Subcutaneous abdominal adipose tissue (tissue), 5 donors: Measurements from ENCODE around the gene PPARA.
A peak's percentile ranks its signal among the peaks of the same experiment; 100 is the strongest.
"Not testable (repeated sequence)": the region's sequence is repeated elsewhere in the genome, so short reads cannot be mapped to it uniquely, and the experiment has no call there.

Experiments
- H3K27ac ChIP-seq: one replicate; pipeline ENCODE4 v1.7.0; 2013; ENCODE audit warnings: low read depth, mild to moderate bottlenecking, inconsistent platforms, low read length, moderate library complexity
- H3K27me3 ChIP-seq, 5 donors: one replicate each; pipeline ENCODE4 v1.7.0; 2013; ENCODE audit warnings: low read length in 5 of 5, inconsistent platforms in 1 of 5; ENCODE audit not compliant: control insufficient read depth in 5 of 5, insufficient read depth in 4 of 5
- H3K36me3 ChIP-seq, 5 donors: one replicate each; pipeline ENCODE4 v1.7.0; 2013; ENCODE audit warnings: low read length in 5 of 5; ENCODE audit not compliant: control insufficient read depth in 5 of 5, insufficient read depth in 5 of 5
- H3K4me1 ChIP-seq, 5 donors: one replicate each; pipeline ENCODE4 v1.7.0; 2013; ENCODE audit warnings: low read length in 5 of 5, mild to moderate bottlenecking in 3 of 5, moderate library complexity in 1 of 5; ENCODE audit not compliant: control insufficient read depth in 5 of 5, insufficient read depth in 5 of 5
- H3K4me3 ChIP-seq, 5 donors: one replicate each; pipeline ENCODE4 v1.7.0; 2013; ENCODE audit warnings: low read length in 5 of 5, low read depth in 1 of 5
- H3K9ac ChIP-seq, 5 donors: one replicate each; pipeline ENCODE4 v1.7.0; 2013; ENCODE audit warnings: low read length in 5 of 5, mild to moderate bottlenecking in 4 of 5, moderate library complexity in 3 of 5
- H3K9me3 ChIP-seq, 5 donors: one replicate each; pipeline ENCODE4 v1.7.0; 2013; ENCODE audit warnings: low read length in 5 of 5; ENCODE audit not compliant: control insufficient read depth in 5 of 5
- donor health status: healthy.
- donor health status: healthy.
- donor health status: healthy.
- donor health status: healthy.
- donor health status: healthy.

The PPARA gene

GRCh38 chr22:46126853-46127385, 23.4 kb upstream of the PPARA start:
- Histone ChIP-seq H3K4me1 (peaks cover 2 to 31% (median 21%) of the 10 kb centered on the region in 5 donors), H3K27ac (no peak overlapping the region), H3K9me3 (peaks cover 0 to 3% (median 0%) of the 10 kb centered on the region in 5 donors), H3K9ac (no peak overlapping the region), H3K4me3 (no peak overlapping the region), H3K36me3 (no peaks in the 10 kb centered on the region), H3K27me3 (no peaks in the 10 kb centered on the region)

DNA sequence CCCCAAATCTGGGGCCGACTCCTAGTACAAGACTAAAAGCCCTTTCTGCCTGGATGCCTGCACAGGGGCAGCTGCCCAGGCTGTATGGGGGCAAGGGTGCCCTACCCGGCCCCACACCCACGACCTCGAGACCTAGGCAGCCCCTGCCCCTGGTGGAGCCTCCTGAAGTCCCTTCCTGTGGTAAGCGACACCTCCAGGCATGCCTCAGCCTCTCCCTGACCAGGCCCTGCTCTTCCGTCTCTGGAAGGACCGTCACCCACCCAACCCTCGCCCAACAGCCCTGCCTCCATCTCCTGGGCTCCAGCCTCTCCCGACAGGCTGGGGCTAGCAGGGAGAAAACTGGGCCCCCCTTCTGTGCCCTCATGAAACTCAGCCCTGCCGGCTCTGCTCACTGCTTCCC, 22.8 kb upstream of the PPARA start:
- H3K4me1 ChIP-seq: peaks cover 2 to 31% (median 17%) of the 10 kb centered on the region in 5 donors
- H3K9me3 ChIP-seq: peaks cover 0 to 3% (median 0%) of the 10 kb centered on the region in 5 donors
- no peak overlapping the region for H3K27ac ChIP-seq
- H3K9ac ChIP-seq: no peak overlapping the region
- no peaks in the 10 kb centered on the region for H3K27me3 ChIP-seq
- H3K4me3 ChIP-seq: no peak overlapping the region
- H3K36me3 ChIP-seq: no peaks in the 10 kb centered on the region

DNA sequence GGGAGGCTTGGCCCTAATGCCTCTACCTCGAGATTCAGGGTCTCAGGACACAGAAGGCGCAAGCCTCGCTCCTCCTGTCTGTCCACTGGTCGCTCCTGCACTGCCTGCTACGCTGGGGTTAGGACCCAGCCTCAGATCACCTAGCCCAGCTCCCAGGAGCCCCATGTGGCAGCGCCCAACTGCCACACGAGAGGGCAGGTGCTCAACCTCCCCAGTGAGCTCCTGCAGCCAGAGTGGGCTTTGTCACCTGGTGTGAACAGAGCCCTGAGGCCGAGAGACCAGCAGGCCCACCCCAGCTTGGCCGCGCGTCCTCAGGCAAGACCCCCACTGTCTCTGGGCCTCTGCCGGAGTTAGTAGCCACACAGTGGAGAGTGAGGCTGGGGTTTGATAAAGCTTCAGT, 21.7 kb upstream of the PPARA start:
- Histone ChIP-seq H3K9me3 (peaks cover 0 to 3% (median 0%) of the 10 kb centered on the region in 5 donors), H3K27ac (no peak overlapping the region), H3K27me3 (no peaks in the 10 kb centered on the region), H3K36me3 (no peaks in the 10 kb centered on the region), H3K9ac (no peak overlapping the region), H3K4me1 (peaks cover 2 to 38% (median 24%) of the 10 kb centered on the region in 5 donors), H3K4me3 (no peak overlapping the region)

- Histone ChIP-seq H3K9me3 (peaks cover 0 to 3% (median 0%) of the 10 kb centered on the region in 5 donors), H3K4me3 (peak overlapping the region in 3 of 5 donors; percentile 4 to 11 (median 6)), H3K27ac (no peak overlapping the region), H3K4me1 (peaks cover 2 to 39% (median 24%) of the 10 kb centered on the region in 5 donors), H3K36me3 (no peaks in the 10 kb centered on the region), H3K9ac (peak overlapping the region in 3 of 5 donors; percentile 8 to 65 (median 28)), H3K27me3 (no peaks in the 10 kb centered on the region)
Measured at GRCh38 chr22:46129390-46130041, 20.8 kb upstream of the PPARA start.

DNA sequence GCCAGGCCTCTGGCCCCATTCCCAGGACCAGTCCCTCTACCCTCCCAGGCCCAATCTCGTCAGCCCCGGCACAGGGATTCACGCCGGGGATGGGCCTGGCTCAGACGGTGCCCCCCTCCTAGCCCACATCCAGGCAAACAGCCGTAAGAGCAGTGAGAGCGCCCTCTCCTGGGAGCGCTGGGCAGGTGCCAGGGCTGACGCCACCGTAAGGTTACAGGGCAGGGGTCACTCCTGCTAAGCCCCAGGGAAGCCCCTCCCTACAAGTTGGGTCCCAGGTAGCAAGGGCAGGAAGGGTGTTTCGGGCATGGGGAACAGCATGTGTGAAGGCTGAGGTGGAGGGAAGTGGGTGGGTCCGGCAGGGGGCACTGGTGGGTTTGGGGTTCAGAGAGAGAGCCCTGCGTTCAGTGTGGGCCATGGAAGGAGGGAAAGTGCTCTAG, 19.2 kb upstream of the PPARA start:
- no peak overlapping the region for H3K27ac ChIP-seq
- H3K9me3 ChIP-seq: peaks cover 0 to 3% (median 0%) of the 10 kb centered on the region in 5 donors

DNA sequence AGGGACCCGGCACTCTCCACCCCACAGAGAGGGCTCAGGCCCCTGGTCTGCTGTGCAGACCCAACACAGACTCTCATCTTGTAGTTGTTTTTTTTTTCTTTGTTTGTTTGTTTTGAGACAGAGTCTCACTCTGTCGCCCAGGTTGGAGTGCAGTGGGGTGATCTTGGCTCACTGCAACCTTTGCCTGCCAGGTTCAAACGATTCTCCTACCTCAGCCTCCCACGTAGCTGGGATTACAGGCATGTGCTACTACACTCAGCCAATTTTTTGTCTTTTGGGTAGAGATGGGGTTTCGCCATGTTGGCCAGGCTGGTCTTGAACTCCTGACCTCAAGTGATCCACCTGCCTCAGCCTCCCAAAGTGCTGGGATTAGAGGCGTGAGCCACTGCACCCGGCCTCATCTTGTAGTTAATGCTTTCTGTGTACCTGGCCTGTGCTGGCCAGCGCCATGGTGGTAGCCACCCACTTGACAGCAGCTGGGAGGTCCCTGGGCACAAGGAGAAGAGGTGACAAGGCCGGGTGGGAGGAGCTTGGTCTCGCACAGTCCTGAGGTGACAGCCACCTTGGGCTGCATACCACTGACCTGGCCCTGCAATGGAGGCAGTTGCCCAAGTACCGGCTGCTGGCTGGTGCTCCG, 18.0 kb upstream of the PPARA start:
- not testable (repeated sequence) for H3K27me3 ChIP-seq, H3K27ac ChIP-seq, H3K9ac ChIP-seq, H3K9me3 ChIP-seq, H3K4me3 ChIP-seq, H3K36me3 ChIP-seq
- H3K4me1 ChIP-seq: peaks cover 2 to 59% (median 25%) of the 10 kb centered on the region in 5 donors

More for the DNA sequence above, 19.2 kb upstream of the PPARA start:
- Histone ChIP-seq H3K27me3 (no peaks in the 10 kb centered on the region), H3K9ac (peak overlapping the region in 1 of 5 donors; percentile 35), H3K4me3 (no peak overlapping the region), H3K36me3 (no peaks in the 10 kb centered on the region), H3K4me1 (peaks cover 2 to 53% (median 25%) of the 10 kb centered on the region in 5 donors)

GRCh38 chr22:46132830-46133587, 17.3 kb upstream of the PPARA start:
- Histone ChIP-seq H3K36me3 (no peaks in the 10 kb centered on the region), H3K4me3 (no peak overlapping the region), H3K27ac (no peak overlapping the region), H3K9ac (peak overlapping the region in 1 of 5 donors; percentile 43), H3K27me3 (no peaks in the 10 kb centered on the region), H3K9me3 (no peaks in the 10 kb centered on the region), H3K4me1 (peaks cover 2 to 59% (median 25%) of the 10 kb centered on the region in 5 donors)

DNA sequence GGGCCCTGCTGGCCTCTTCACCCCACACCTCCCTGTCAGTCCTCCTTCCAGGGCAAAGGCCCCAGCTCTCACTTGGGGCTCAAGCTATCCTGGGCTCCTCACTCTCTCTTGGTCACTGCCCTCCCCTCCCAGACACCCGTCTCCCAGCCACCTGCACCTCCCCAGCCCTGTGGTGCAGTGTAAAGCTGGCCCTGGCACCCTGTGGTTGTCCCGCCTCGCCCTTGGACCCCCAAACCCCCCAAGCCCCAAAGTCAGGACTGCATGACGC, 16.8 kb upstream of the PPARA start:
- H3K9ac ChIP-seq: peak overlapping the region in 1 of 5 donors; percentile 43
- no peaks in the 10 kb centered on the region for H3K36me3 ChIP-seq
- peaks cover 2 to 59% (median 25%) of the 10 kb centered on the region in 5 donors for H3K4me1 ChIP-seq
- no peak overlapping the region for H3K4me3 ChIP-seq
- no peaks in the 10 kb centered on the region for H3K9me3 ChIP-seq
- no peak overlapping the region for H3K27ac ChIP-seq
- H3K27me3 ChIP-seq: no peaks in the 10 kb centered on the region

DNA sequence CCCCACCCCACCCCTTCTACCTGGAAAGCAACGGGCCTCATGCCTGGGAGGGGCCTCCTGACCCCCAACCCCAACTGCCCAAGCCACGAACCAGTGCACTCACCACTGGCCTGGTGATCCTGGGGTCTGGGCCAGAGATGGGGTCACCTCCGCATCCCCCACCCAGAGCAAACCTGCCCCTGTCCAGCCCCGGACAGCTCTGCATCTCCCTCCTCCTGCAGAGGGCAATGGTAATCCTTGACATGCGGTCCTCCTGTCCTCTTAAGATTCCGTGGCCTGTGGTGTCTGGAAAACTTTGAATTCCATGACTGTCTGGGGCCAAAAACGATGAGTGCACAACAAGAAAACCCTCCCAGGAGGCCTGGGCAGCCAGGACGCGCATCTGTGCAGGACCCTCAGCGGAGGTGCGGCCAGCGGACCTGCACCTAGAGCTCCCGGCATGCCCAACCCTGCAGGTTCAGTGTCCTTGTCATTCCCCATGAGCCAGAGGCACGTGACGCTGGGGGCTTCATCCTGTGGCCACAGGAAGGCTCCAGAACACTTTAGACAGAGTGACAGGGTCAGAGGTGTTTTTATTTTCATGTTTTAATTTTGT, 16.1 kb upstream of the PPARA start:
- H3K9ac ChIP-seq: no peak overlapping the region
- no peak overlapping the region for H3K4me3 ChIP-seq
- H3K4me1 ChIP-seq: peaks cover 2 to 55% (median 25%) of the 10 kb centered on the region in 5 donors
- no peak overlapping the region for H3K27ac ChIP-seq
- no peaks in the 10 kb centered on the region for H3K27me3 ChIP-seq
- H3K9me3 ChIP-seq: no peaks in the 10 kb centered on the region
- H3K36me3 ChIP-seq: no peaks in the 10 kb centered on the region
